HepG2 (cell line): Measurements from ENCODE around the gene PPP2R2D. TPM values are rescaled to one million over a fixed set of nuclear protein-coding genes. Genes with fewer than 3 reads are reported as not detected.

Source experiments
- ATAC-seq: fragments of 200-7000 bp; cut with Tn5 transposase; 3 replicates; pipeline ENCODE4 v1.9.1; 2020; ENCODE audit warnings: mild to moderate bottlenecking, moderate library complexity
- BruUV-seq: library from RNA; stranded (reverse); fragments of 400-500 nt; replicated peaks from 2 replicates; lab custom pipeline; 2021; lab: Mats Ljungman, UMichigan
- CTCF ChIA-PET: fragments of 300-600 bp; formaldehyde crosslinking; extraction: SDS; loops from one replicate; lab custom pipeline; 2021; ENCODE audit warnings: low total read pairs, inconsistent platforms, low intra/inter-chr PET ratio; lab: Yijun Ruan, JAX
- POLR2A ChIA-PET: fragments of 350-600 bp; sonication (Branson Sonifier 250); formaldehyde crosslinking; loops from one replicate; lab custom pipeline; 2020; ENCODE audit warnings: antibody characterized with exemption, inconsistent platforms; lab: Yijun Ruan, JAX
- DNase-seq: peaks from one replicate; pipeline ENCODE4 v3.0.0-alpha.2; 2015; ENCODE audit warnings: low spot score
- FAIRE-seq: peaks from 3 replicates; lab custom pipeline; 2011; peaks lifted over from hg19 to GRCh38; lab: Jason Lieb, UNC
- H2AFZ ChIP-seq: one replicate; pipeline ENCODE4 v1.6.1; 2011; ENCODE audit warnings: low read length, inconsistent platforms
- H3K27ac ChIP-seq: fragments of 300-600 bp; 3 replicates; pipeline ENCODE4 v1.8.0; 2011; ENCODE audit warnings: mixed run types, mild to moderate bottlenecking, mixed read lengths, low read length, inconsistent platforms; ENCODE audit not compliant: insufficient read depth; ENCODE audit errors: extremely low read length
- H3K27me3 ChIP-seq, 2 experiments: fragments of 200-600 bp in 1 of 2; 2 replicates in 1 of 2; 3 replicates in 1 of 2; pipeline versions ENCODE4 v1.6.0 to v1.8.0; 2011; ENCODE audit warnings: low read length in 2 of 2, mild to moderate bottlenecking in 2 of 2, moderate library complexity in 2 of 2, inconsistent platforms in 1 of 2; ENCODE audit not compliant: insufficient read depth in 2 of 2, control insufficient read depth in 1 of 2
- H3K36me3 ChIP-seq, 2 experiments: fragments of 200-600 bp in 1 of 2; replicated peaks in 1 of 2; 2 replicates in 1 of 2; 3 replicates in 1 of 2; pipeline versions ENCODE4 v1.5.1 to v1.8.0; 2011; ENCODE audit warnings: low read length in 2 of 2, inconsistent platforms in 1 of 2; ENCODE audit not compliant: insufficient read depth in 2 of 2, control insufficient read depth in 1 of 2
- H3K4me1 ChIP-seq: 2 replicates; pipeline ENCODE4 v1.5.1; 2012; ENCODE audit warnings: low read length, inconsistent platforms; ENCODE audit not compliant: insufficient read depth
- H3K4me2 ChIP-seq: 2 replicates; pipeline ENCODE4 v1.6.0; 2011; ENCODE audit warnings: low read depth, low read length, inconsistent platforms
- H3K4me3 ChIP-seq, 3 experiments: fragments of 200-600 bp in 1 of 3; sonication (generic), shearing (Covaris generic) in 1 of 3; replicated peaks in 1 of 3; 2 replicates each; pipeline ENCODE4 v1.5.1; 2011 to 2016; ENCODE audit warnings: low read length in 3 of 3, inconsistent platforms in 2 of 3, low read depth in 2 of 3, mild to moderate bottlenecking in 2 of 3, control low read depth in 1 of 3, mixed read lengths in 1 of 3; ENCODE audit not compliant: insufficient read depth in 1 of 3
- H3K79me2 ChIP-seq: one replicate; pipeline ENCODE4 v1.6.1; 2011; ENCODE audit warnings: low read length, inconsistent platforms; ENCODE audit not compliant: insufficient read depth
- H3K9ac ChIP-seq: 2 replicates; pipeline ENCODE4 v1.6.0; 2011; ENCODE audit warnings: mild to moderate bottlenecking, low read depth, low read length, inconsistent platforms; ENCODE audit not compliant: insufficient read depth
- H3K9me3 ChIP-seq: 2 replicates; pipeline ENCODE4 v1.5.1; 2012; ENCODE audit warnings: mild to moderate bottlenecking, low read length
- H4K20me1 ChIP-seq: 2 replicates; pipeline ENCODE4 v1.6.0; 2011; ENCODE audit warnings: inconsistent platforms, mild to moderate bottlenecking, low read length, moderate library complexity; ENCODE audit not compliant: insufficient read depth
- ISX ChIP-seq: sonication (generic); formaldehyde crosslinking; conservative IDR thresholded peaks from 2 replicates; pipeline ENCODE4 v1.5.0; 2020; ENCODE audit warnings: missing genetic modification reagents
- MXI1 ChIP-seq: IDR thresholded peaks from 3 replicates; pipeline ENCODE4 v1.6.1; 2012; ENCODE audit warnings: low read depth, low read length, inconsistent platforms, borderline replicate concordance
- RBAK ChIP-seq: sonication (generic); formaldehyde crosslinking; IDR thresholded peaks from 2 replicates; pipeline ENCODE4 v1.5.1; 2020; ENCODE audit warnings: mild to moderate bottlenecking, missing genetic modification reagents
- SOX6 ChIP-seq, 2 experiments: fragments of 450-650 bp in 1 of 2; sonication (generic) in 1 of 2; formaldehyde crosslinking in 1 of 2; IDR thresholded peaks; 2 replicates each; pipeline versions ENCODE4 v1.4.0 to v1.6.1; 2017 to 2020; ENCODE audit warnings: antibody characterized with exemption in 1 of 2, mild to moderate bottlenecking in 1 of 2, missing genetic modification reagents in 1 of 2
- ZBTB20 ChIP-seq: sonication (generic); formaldehyde crosslinking; IDR thresholded peaks from 2 replicates; pipeline ENCODE4 v1.8.1; 2023; ENCODE audit warnings: missing genetic modification reagents, low read depth, mild to moderate bottlenecking, borderline replicate concordance
- ZFP1 ChIP-seq: IDR thresholded peaks from 2 replicates; pipeline ENCODE4 v1.6.1; 2016
- ZNF138 ChIP-seq: sonication (generic); formaldehyde crosslinking; IDR thresholded peaks from 2 replicates; pipeline ENCODE4 v1.5.0; 2020; ENCODE audit warnings: mild to moderate bottlenecking, low read depth, missing genetic modification reagents
- ZNF773 ChIP-seq: sonication (generic); formaldehyde crosslinking; IDR thresholded peaks from 2 replicates; pipeline ENCODE4 v1.4.0; 2020; ENCODE audit warnings: missing genetic modification reagents, borderline replicate concordance
- WGBS: methylation state at CpG from one replicate; pipeline ENCODE4 v1.1.6; 2017; ENCODE audit warnings: low lambda C conversion rate; 5-methylcytosine and 5-hydroxymethylcytosine counted together
- in situ Hi-C: cut with HindIII; loops from 2 replicates; pipeline ENCODE4 v1.10.0; 2017; ENCODE audit warnings: low pct_unique_long_range_greater_than_20kb; ENCODE audit not compliant: extremely low pct_ligation_motif_present
- intact Hi-C: fragments of 100-400 bp; cut with micrococcal nuclease; formaldehyde crosslinking; loops from one replicate; pipeline ENCODE4 v1.10.0; 2022; ENCODE audit not compliant: unreplicated experiment
- polyA plus RNA-seq, 8 experiments: library from polyadenylated mRNA; depleted of rRNA in 3 of 8; stranded (reverse) in 7 of 8; unstranded in 1 of 8; fragments of >200 nt; fragmentation: Illumina TruSeq in 4 of 8; extraction: Trizol in 4 of 8; gene quantifications; 2 replicates each; pipeline versions ENCODE4 v1.2.1 to v1.2.3, GENCODE V29; 2011 to 2016; ENCODE audit warnings: low read depth in 4 of 8, missing spikeins in 1 of 8, mixed read lengths in 1 of 8; ENCODE audit not compliant: insufficient read depth in 1 of 8
- total RNA-seq, 5 experiments: library from RNA; depleted of rRNA; stranded (reverse); fragments of >200 nt; fragmentation: Illumina TruSeq; extraction: Trizol; gene quantifications; 2 replicates each; pipeline ENCODE4 v1.2.3, GENCODE V29; 2016; ENCODE audit warnings: low read depth in 1 of 5
- TF ChIP-seq, protein P1 (sequence below): sonication (generic); formaldehyde crosslinking; IDR thresholded peaks from 2 replicates; pipeline ENCODE4 v1.4.0; 2020; ENCODE audit warnings: missing genetic modification reagents, low read depth, mild to moderate bottlenecking, borderline replicate concordance
- TF ChIP-seq, protein P2 (sequence below): IDR thresholded peaks from 2 replicates; pipeline ENCODE4 v1.6.1; 2012; ENCODE audit warnings: low read depth, low read length, improper control_type of control experiment
- TF ChIP-seq, protein P3 (sequence below): sonication (generic); formaldehyde crosslinking; IDR thresholded peaks from 2 replicates; pipeline ENCODE4 v1.4.0; 2020; ENCODE audit warnings: missing genetic modification reagents

Gene PPP2R2D
- total and polyA plus RNA-seq, 2 of the 13 experiments (the other 11 are each of a cell fraction or from before 2014, with no cell fraction given): 32.7 to 33.2 TPM

DNA sequence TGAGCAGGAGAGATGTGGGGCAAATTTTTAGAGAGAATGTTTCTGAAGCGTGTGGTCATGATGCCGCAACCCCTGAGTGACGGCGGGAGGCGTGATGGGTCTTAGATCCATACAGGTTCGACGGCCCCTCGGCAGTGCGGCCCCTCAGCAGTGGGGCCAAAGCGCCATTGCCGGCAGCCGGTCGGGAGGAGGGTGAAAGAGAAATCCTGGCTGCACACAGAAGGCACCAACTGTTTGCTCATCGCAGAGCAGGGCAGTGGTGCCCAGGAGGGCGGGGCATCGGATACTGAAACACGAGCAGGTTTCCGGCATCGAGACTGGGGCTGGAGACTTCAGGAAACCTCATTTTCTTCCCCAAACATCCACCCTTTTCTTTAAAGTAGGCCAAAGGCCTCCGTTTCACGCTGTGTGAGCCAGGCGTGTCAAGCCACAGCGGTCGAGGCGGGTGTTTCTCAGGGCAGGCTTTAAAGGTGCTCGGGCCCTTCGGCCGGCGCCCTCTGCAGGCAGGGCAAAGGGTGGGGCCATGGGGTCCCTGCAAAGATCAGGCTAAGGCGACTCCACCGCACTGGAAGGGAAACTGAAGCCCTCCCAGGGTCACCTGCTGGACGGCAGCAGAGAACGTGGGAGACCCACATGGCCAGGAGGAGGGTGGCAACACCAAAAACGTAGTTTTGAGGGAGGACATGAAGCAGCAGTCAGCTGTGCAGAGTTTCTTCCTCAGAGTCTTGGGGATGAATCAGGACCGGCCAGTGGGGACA is 42.0 kb upstream of the PPP2R2D start:
- no peak overlapping the region for H2AFZ ChIP-seq
- H3K36me3 ChIP-seq: no peaks in the 10 kb centered on the region
- ChIA-PET POLR2A (no interaction called here), CTCF (no interaction called here)
- intact Hi-C loops (no loop called here), in situ Hi-C loops (no loop called here)
- no peaks in the 10 kb centered on the region for H3K9me3 ChIP-seq
- no peak for TF ChIP-seq MXI1
- TF ChIP-seq, protein P1, sequence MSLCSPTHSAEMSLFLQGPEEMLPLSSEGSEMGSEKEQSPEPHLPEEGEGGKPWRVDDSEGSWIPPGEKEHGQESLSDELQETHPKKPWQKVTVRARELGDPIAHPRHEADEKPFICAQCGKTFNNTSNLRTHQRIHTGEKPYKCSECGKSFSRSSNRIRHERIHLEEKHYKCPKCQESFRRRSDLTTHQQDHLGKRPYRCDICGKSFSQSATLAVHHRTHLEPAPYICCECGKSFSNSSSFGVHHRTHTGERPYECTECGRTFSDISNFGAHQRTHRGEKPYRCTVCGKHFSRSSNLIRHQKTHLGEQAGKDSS (CRISPR knock-in tag): no peak
- TF ChIP-seq, protein P2, sequence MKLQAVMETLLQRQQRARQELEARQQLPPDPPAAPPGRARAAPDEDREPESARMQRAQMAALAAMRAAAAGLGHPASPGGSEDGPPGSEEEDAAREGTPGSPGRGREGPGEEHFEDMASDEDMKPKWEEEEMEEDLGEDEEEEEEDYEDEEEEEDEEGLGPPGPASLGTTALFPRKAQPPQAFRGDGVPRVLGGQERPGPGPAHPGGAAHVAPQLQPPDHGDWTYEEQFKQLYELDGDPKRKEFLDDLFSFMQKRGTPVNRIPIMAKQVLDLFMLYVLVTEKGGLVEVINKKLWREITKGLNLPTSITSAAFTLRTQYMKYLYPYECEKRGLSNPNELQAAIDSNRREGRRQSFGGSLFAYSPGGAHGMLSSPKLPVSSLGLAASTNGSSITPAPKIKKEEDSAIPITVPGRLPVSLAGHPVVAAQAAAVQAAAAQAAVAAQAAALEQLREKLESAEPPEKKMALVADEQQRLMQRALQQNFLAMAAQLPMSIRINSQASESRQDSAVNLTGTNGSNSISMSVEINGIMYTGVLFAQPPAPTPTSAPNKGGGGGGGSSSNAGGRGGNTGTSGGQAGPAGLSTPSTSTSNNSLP: no peak
- no peak for TF ChIP-seq ZBTB20 (CRISPR knock-in tag)
- no peak for TF ChIP-seq SOX6 (IDR thresholded peaks at IDR 0.05)
- no peak for TF ChIP-seq SOX6 (CRISPR knock-in tag; IDR thresholded peaks at IDR 0.05)
- no peak for TF ChIP-seq ISX (CRISPR knock-in tag)
- TF ChIP-seq, protein P3, sequence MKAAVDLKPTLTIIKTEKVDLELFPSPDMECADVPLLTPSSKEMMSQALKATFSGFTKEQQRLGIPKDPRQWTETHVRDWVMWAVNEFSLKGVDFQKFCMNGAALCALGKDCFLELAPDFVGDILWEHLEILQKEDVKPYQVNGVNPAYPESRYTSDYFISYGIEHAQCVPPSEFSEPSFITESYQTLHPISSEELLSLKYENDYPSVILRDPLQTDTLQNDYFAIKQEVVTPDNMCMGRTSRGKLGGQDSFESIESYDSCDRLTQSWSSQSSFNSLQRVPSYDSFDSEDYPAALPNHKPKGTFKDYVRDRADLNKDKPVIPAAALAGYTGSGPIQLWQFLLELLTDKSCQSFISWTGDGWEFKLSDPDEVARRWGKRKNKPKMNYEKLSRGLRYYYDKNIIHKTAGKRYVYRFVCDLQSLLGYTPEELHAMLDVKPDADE (CRISPR knock-in tag): no peak
- TF ChIP-seq ZFP1: no peak
- TF ChIP-seq RBAK (CRISPR knock-in tag): no peak
- TF ChIP-seq ZNF138 (CRISPR knock-in tag): no peak
- no peak for TF ChIP-seq ZNF773
- WGBS: 36% methylated on average over 25 of the region's 35 CpGs
- H3K4me2 ChIP-seq: no peak overlapping the region
- FAIRE-seq: no peak
- DNase-seq: no peak
- peaks cover 0 to 62% of the 10 kb centered on the region in 2 experiments; a peak in 4 of 5 replicates for H3K27me3 ChIP-seq
- ATAC-seq: no peak
- no peak overlapping the region for H3K4me3 ChIP-seq
- no peaks in the 10 kb centered on the region for H3K4me1 ChIP-seq
- H3K27ac ChIP-seq: no peak overlapping the region
- no peak overlapping the region for H3K9ac ChIP-seq
- H4K20me1 ChIP-seq: no peaks in the 10 kb centered on the region
- no TSS peak for BruUV-seq
- H3K79me2 ChIP-seq: no peaks in the 10 kb centered on the region
